NT2/D1 (cell line): ENCODE data around the gene YPEL1.

Experiments
- SUZ12 ChIP-seq: IDR thresholded peaks from 2 replicates; pipeline ENCODE4 v1.6.1; 2011; ENCODE audit not compliant: insufficient read length, insufficient read depth; ENCODE audit errors: extremely low read depth
- YY1 ChIP-seq: IDR thresholded peaks from 2 replicates; pipeline ENCODE4 v1.6.1; 2011; ENCODE audit not compliant: insufficient read length, insufficient read depth

- TF ChIP-seq SUZ12 (no peak), YY1 (no peak)
Observed at GRCh38 chr22:21688706-21689381, 46.8 kb downstream of the YPEL1 start.
